Natural killer cell treated with Interleukin-12 subunit alpha and Interleukin-12 subunit beta and Interleukin-15 and Interleukin-18, amount 100 ng/mL, for 72 hours (primary cell): Measurements from ENCODE around the gene CENATAC. TPM values are rescaled to one million over a fixed set of nuclear protein-coding genes. Genes with fewer than 3 reads are reported as not detected.
"Not testable (repeated sequence)": the region's sequence is repeated elsewhere in the genome, so short reads cannot be mapped to it uniquely, and the experiment has no call there.

Experiments
- ATAC-seq, 2 donors: fragments of 150-1000 bp; cut with Tn5 transposase in 1 of 2; sonication (Bioruptor Pico), chemical (Tn5 transposase) in 1 of 2; 2 replicates each; pipeline ENCODE4 v1.10.0; 2021
- DNase-seq: peaks from one replicate; pipeline ENCODE4 v3.0.0; 2022; ENCODE audit warnings: low spot score
- H3K27ac Mint-ChIP-seq, 2 donors: 1 replicate in 1 of 2; 2 replicates in 1 of 2; pipeline ENCODE4 v1.8.0; 2022; ENCODE audit warnings: mixed read lengths in 2 of 2, mild to moderate bottlenecking in 1 of 2, moderate library complexity in 1 of 2
- H3K27me3 Mint-ChIP-seq, 2 donors: 1 replicate in 1 of 2; 2 replicates in 1 of 2; pipeline ENCODE4 v1.8.0; 2022; ENCODE audit warnings: mixed read lengths in 2 of 2
- H3K36me3 Mint-ChIP-seq: one replicate; pipeline ENCODE4 v1.8.0; 2022; ENCODE audit warnings: mixed read lengths
- H3K4me1 Mint-ChIP-seq, 2 donors: 1 replicate in 1 of 2; 2 replicates in 1 of 2; pipeline ENCODE4 v1.8.0; 2022; ENCODE audit warnings: low read depth in 2 of 2, mixed read lengths in 2 of 2, mild to moderate bottlenecking in 1 of 2
- H3K4me3 Mint-ChIP-seq: one replicate; pipeline ENCODE4 v1.8.0; 2022; ENCODE audit warnings: mixed read lengths
- H3K9me3 Mint-ChIP-seq: 2 replicates; pipeline ENCODE4 v1.8.0; 2022; ENCODE audit warnings: mixed read lengths
- total RNA-seq, 2 donors: library from RNA; stranded (reverse); gene quantifications; one replicate each; pipeline ENCODE4 v1.2.3, GENCODE V29; 2022

The CENATAC gene
- total RNA-seq, 2 donors from 2014 or later, result 53.4 to 97.8 TPM

- ATAC-seq (no peak), DNase-seq (no peak)
- peaks cover 26 to 34% of the 10 kb centered on the region in 2 donors for H3K4me1 Mint-ChIP-seq
- H3K36me3 Mint-ChIP-seq, result peaks cover 12% of the 10 kb centered on the region
- no peak overlapping the region for H3K4me3 Mint-ChIP-seq
- H3K9me3 Mint-ChIP-seq, result no peaks in the 10 kb centered on the region
- H3K27ac Mint-ChIP-seq, result no peak overlapping the region
- H3K27me3 Mint-ChIP-seq, result no peaks in the 10 kb centered on the region
Observed at GRCh38 chr11:119025978-119026766, 28.2 kb downstream of the CENATAC start.

DNA sequence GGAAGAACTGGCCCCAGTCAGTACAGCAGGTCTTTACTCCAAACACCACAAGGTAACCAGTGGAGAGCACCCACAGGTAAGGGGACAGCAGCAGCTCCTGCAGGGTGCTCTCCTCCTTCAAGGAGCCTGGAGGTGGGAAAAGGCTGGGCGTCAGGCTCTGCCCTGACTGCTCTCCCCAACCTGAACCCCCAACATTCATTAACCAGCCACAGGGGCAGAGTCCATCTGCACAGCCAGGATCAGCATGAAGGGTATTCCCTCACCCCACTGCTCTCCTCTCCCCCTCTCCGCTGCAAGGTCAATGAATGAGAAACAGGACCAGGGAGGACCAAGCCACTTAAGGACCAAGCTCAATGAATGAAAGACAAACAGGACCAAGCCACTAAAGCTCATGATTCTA lies 29.0 kb downstream of the CENATAC start:
- no peaks in the 10 kb centered on the region for H3K27me3 Mint-ChIP-seq
- H3K9me3 Mint-ChIP-seq, result no peaks in the 10 kb centered on the region
- no peak overlapping the region for H3K4me3 Mint-ChIP-seq
- no peak overlapping the region for H3K27ac Mint-ChIP-seq
- DNase-seq (no peak), ATAC-seq (no peak)
- peaks cover 19 to 36% of the 10 kb centered on the region in 2 donors for H3K4me1 Mint-ChIP-seq
- H3K36me3 Mint-ChIP-seq, result peaks cover 12% of the 10 kb centered on the region

DNA sequence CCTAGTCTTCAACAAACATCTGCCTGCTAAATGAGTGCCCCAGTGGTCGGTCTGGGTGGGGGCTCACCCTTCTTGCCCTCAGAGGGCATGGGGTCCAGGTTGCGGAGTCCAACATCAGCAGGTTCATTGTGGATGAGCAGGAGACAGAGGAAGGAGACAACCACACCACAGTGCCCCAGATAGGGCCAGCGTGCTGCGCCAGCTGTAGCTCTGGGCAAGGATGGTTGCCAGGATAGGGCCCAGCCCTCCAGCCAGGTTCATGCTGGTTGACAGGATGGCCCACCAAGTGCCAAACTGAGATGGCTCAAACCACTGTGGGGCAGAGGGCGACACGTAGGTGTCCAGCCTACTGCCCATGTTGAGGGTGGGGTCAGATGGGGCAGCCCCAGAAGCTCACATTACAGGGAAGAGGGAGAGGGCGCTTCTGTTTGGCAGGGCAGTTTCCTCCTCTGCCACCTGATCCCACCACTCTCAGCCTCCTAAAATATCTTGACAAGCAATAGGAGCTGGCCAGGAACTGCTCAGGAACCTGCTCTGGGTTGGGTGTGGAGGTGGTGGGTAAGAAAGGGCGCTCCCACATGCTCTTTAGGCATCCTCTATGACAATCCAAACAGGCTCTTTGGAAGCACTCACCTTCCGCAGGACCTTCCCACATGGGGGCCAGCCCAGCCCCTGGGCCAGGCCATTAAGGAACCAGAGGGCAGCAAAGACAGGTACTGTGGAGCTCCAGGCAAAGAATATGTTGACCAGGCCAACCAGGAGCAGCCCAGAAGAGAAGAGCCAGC lies 29.8 kb downstream of the CENATAC start:
- Mint-ChIP-seq H3K4me3 (no peak overlapping the region), H3K9me3 (no peaks in the 10 kb centered on the region), H3K36me3 (peaks cover 12% of the 10 kb centered on the region), H3K27ac (no peak overlapping the region), H3K27me3 (no peaks in the 10 kb centered on the region), H3K4me1 (peaks cover 19 to 36% of the 10 kb centered on the region in 2 donors)
- no peak for DNase-seq
- ATAC-seq, result no peak

DNA sequence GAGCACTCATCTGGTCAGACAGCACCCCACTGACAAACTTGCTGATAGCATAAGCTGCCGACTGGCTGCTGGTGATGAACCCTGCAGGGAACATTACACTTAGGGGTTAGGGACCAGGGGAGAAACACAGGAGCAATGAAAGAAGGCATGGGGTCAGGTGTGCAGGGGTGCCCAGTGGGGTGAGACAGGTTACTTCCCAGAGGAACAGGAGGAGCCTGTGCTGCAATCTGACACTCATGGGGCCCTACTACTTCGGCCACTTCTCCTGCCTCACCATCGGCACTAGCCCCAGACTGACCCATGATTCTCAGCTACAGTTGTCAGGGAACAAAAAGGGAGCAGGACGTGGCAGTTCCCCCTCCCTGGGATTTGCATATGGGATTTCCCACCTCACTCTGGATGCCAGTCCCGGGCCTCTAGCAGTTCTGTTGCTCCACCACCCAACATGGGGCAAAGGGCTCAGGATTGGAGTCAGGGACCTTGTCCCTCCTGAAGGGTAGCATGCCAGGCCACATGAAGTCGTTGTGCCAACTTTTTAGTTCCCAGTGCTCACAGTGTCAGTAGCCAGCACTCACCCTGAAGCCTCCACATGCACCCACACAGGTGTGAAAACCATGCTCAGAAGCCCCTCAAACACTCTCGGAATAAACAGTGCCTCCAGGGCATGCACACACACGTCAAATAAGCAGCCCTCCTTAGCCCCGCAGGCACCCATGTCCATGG lies 30.6 kb downstream of the CENATAC start:
- Mint-ChIP-seq H3K36me3 (peaks cover 8% of the 10 kb centered on the region), H3K27me3 (no peaks in the 10 kb centered on the region), H3K27ac (peak overlapping the region in 1 of 2 donors; percentile 48), H3K4me3 (peak overlapping the region; percentile 84), H3K9me3 (no peaks in the 10 kb centered on the region), H3K4me1 (peaks cover 16 to 32% of the 10 kb centered on the region in 2 donors)
- ATAC-seq (no peak), DNase-seq (no peak)

DNA sequence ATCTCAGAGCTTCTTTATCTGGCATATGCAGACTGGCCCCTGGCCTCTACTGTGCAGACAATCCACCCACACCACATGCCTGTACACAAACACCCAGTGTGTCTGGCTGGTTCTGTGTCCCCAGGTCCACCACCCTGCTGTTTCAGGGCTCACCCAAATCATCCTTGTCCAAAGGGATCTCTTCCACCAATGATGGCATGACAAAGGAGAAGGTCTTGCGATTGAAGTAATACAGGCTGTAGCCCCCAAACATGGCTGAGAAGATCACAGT lies 31.1 kb downstream of the CENATAC start:
- DNase-seq (no peak), ATAC-seq (no peak)
- Mint-ChIP-seq H3K27ac (peak overlapping the region; percentile 48 to 78), H3K4me1 (peaks cover 13 to 31% of the 10 kb centered on the region in 2 donors), H3K9me3 (no peaks in the 10 kb centered on the region), H3K4me3 (peak overlapping the region; percentile 84), H3K27me3 (no peaks in the 10 kb centered on the region), H3K36me3 (peaks cover 5% of the 10 kb centered on the region)

GRCh38 chr11:119029340-119030028 lies 31.5 kb downstream of the CENATAC start:
- ATAC-seq (no peak), DNase-seq (no peak)
- Mint-ChIP-seq H3K9me3 (no peaks in the 10 kb centered on the region), H3K4me3 (peak overlapping the region; percentile 84), H3K27ac (peak overlapping the region; percentile 48 to 78), H3K36me3 (peaks cover 5% of the 10 kb centered on the region), H3K27me3 (no peaks in the 10 kb centered on the region), H3K4me1 (peaks cover 9 to 28% of the 10 kb centered on the region in 2 donors)

GRCh38 chr11:119030029-119030328 lies 32.0 kb downstream of the CENATAC start:
- Mint-ChIP-seq H3K36me3 (peaks cover 5% of the 10 kb centered on the region), H3K9me3 (no peaks in the 10 kb centered on the region), H3K27me3 (no peaks in the 10 kb centered on the region), H3K4me3 (peak overlapping the region; percentile 84), H3K27ac (peak overlapping the region; percentile 48 to 78), H3K4me1 (peaks cover 8 to 24% of the 10 kb centered on the region in 2 donors)
- ATAC-seq (peak in 1 of 2 donors; percentile 4), DNase-seq (no peak)

- Mint-ChIP-seq H3K4me3 (peak within 1 kb of the TSS; percentile 84), H3K27me3 (no peaks in the 10 kb centered on the region), H3K27ac (peak within 1 kb of the TSS; percentile 48 to 78), H3K4me1 (peaks cover 8 to 19% of the 10 kb centered on the region in 2 donors), H3K36me3 (peaks cover under 1% of the 10 kb centered on the region), H3K9me3 (no peaks in the 10 kb centered on the region)
- ATAC-seq (peak; percentile 97 to 98), DNase-seq (peak; percentile 99)
Observed at GRCh38 chr11:119030329-119031047, 32.5 kb downstream of the CENATAC start, which contains the start of gene SLC37A4. TSS of gene SLC37A4 (minus strand) at chr11:119030877.

GRCh38 chr11:119031912-119032280 lies 34.0 kb downstream of the CENATAC start:
- H3K27ac Mint-ChIP-seq, result peak overlapping the region in 1 of 2 donors; percentile 9
- no peaks in the 10 kb centered on the region for H3K27me3 Mint-ChIP-seq
- H3K4me3 Mint-ChIP-seq, result no peak overlapping the region
- peaks cover 8 to 18% of the 10 kb centered on the region in 2 donors for H3K4me1 Mint-ChIP-seq
- ATAC-seq (no peak), DNase-seq (no peak)
- no peaks in the 10 kb centered on the region for H3K36me3 Mint-ChIP-seq
- no peaks in the 10 kb centered on the region for H3K9me3 Mint-ChIP-seq

DNA sequence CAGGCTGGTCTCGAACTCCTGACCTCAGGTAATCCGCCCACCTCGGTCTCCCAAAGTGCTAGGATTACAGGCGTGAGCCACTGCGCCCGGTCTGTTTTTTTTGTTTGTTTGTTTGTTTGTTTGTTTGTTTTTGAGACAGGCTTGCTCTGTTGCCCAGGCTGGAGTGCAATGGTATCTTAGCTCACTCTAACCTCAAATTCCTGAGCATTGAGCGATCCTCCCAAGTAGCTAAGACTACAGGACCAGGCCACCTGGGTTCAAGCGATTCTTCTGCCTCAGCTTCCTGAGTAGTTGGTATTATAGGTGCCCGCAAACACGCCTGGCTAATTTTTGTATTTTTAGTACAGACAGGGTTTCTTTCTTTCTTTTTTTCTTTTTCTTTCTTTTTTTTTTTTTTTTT lies 35.5 kb downstream of the CENATAC start:
- H3K4me3 Mint-ChIP-seq, H3K36me3 Mint-ChIP-seq, H3K27ac Mint-ChIP-seq, DNase-seq, H3K27me3 Mint-ChIP-seq, H3K9me3 Mint-ChIP-seq, ATAC-seq: not testable (repeated sequence)
- H3K4me1 Mint-ChIP-seq, result peaks cover 8 to 14% of the 10 kb centered on the region in 2 donors

DNA sequence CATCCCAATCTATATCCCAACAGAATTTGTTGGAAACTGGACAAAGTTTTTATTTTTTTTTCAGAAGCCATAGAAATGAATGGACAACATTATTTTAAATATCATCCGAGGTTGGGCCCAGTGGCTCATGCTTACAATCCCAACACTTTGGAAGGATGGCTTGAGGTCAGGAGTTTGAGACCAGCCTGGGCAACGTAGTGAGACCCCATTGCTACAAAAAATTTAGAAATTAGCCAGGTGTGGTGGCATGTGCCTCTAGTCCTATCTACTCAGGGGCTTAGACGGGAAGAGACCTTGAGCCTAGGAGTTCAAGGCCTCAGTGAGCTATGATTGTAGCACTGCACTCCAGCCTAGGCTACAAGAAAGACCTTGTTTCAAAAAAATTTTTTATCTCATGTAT lies 36.9 kb downstream of the CENATAC start:
- H3K27ac Mint-ChIP-seq, result no peak overlapping the region
- H3K4me3 Mint-ChIP-seq, result no peak overlapping the region
- H3K9me3 Mint-ChIP-seq, result no peaks in the 10 kb centered on the region
- no peaks in the 10 kb centered on the region for H3K36me3 Mint-ChIP-seq
- DNase-seq (no peak), ATAC-seq (no peak)
- peaks cover 2 to 4% of the 10 kb centered on the region in 2 donors for H3K4me1 Mint-ChIP-seq
- H3K27me3 Mint-ChIP-seq, result no peaks in the 10 kb centered on the region

DNA sequence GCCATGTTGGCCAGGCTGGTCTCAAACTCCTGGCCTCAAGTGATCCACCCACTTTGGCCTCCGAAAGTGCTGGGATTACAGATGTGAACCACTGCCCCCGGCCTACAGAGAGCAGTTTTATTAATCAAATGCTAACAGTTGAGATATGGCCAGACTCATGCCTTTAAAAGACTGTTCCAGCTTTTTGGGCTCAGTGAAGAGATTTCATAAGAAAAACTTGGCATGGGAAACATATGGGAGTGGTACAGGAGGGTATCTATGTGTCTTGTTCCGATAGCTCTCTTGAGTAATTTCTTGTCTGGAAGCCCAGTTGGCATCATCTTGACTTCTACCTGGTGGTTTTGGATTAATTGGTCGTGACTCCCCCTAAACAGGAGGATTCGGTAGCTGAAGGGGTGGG lies 40.9 kb downstream of the CENATAC start:
- no peak overlapping the region for H3K4me3 Mint-ChIP-seq
- no peaks in the 10 kb centered on the region for H3K27me3 Mint-ChIP-seq
- no peak for ATAC-seq
- H3K9me3 Mint-ChIP-seq, result no peaks in the 10 kb centered on the region
- peaks cover 0 to 5% of the 10 kb centered on the region in 2 donors for H3K4me1 Mint-ChIP-seq
- DNase-seq, result no peak
- no peaks in the 10 kb centered on the region for H3K36me3 Mint-ChIP-seq
- no peak overlapping the region for H3K27ac Mint-ChIP-seq

DNA sequence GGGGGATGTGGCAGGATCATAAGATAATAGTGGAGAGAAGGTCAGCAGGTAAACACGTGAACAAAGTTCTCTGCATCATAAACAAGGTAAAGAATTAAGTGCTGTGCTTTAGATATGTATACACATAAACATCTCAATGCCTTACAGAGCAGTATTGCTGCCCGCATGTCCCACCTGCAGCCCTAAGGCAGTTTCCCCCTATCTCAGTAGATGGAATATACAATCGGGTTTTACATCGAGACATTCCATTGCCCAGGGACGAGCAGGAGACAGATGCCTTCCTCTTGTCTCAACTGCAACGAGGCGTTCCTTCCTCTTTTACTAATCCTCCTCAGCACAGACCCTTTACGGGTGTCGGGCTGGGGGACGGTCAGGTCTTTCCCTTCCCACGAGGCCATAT lies 41.5 kb downstream of the CENATAC start:
- H3K4me3 Mint-ChIP-seq, H3K9me3 Mint-ChIP-seq, H3K27me3 Mint-ChIP-seq, H3K36me3 Mint-ChIP-seq, H3K4me1 Mint-ChIP-seq, DNase-seq, H3K27ac Mint-ChIP-seq, ATAC-seq: not testable (repeated sequence)
